ENCODE measurements around the gene RBM4B.

GRCh38 chr11:66707486-66707885, 29.8 kb upstream of the RBM4B start:
- TF ChIP-seq ZNF274 (IDR thresholded peaks at IDR 0.05; ENCODE audit: low read depth, low read length): no peak
- no peak for TF ChIP-seq SUZ12 (IDR thresholded peaks at IDR 0.05; ENCODE audit: extremely low read depth, insufficient read depth, insufficient read length)
- TF ChIP-seq YY1 (IDR thresholded peaks at IDR 0.05; ENCODE audit: insufficient read depth, insufficient read length): no peak
